Occipital lobe (tissue), 2 donors: Measurements from ENCODE around the gene U2AF2. TPM values are rescaled to one million over a fixed set of nuclear protein-coding genes. Genes with fewer than 3 reads are reported as not detected.

Experiments used
- DNase-seq: peaks from one replicate; lab custom pipeline; 2025; lab: John Stamatoyannopoulos, UW
- total RNA-seq: library from RNA; depleted of rRNA; stranded (reverse); fragments of >200 nt; gene quantifications from one replicate; pipeline ENCODE4 v1.2.3, GENCODE V29; 2014

Gene U2AF2
- total RNA-seq, 1 donor from 2014 or later: 65.8 TPM

GRCh38 chr19:55656988-55657747, 2.3 kb downstream of the U2AF2 start:
- no peak for DNase-seq

- no peak for DNase-seq
Observed at GRCh38 chr19:55658846-55659459, 4.1 kb downstream of the U2AF2 start.

- no peak for DNase-seq
Observed at GRCh38 chr19:55659822-55660221, 5.0 kb downstream of the U2AF2 start.

- DNase-seq: no peak
Observed at GRCh38 chr19:55660404-55660803, 5.6 kb downstream of the U2AF2 start.

GRCh38 chr19:55660991-55661390, 6.2 kb downstream of the U2AF2 start:
- DNase-seq: no peak

GRCh38 chr19:55661826-55662225, 7.0 kb downstream of the U2AF2 start:
- no peak for DNase-seq

- no peak for DNase-seq
Observed at GRCh38 chr19:55663846-55664536, 9.2 kb downstream of the U2AF2 start.

GRCh38 chr19:55666343-55667005, 11.6 kb downstream of the U2AF2 start:
- no peak for DNase-seq

GRCh38 chr19:55667006-55667381, 12.2 kb downstream of the U2AF2 start:
- DNase-seq: no peak

- no peak for DNase-seq
Observed at GRCh38 chr19:55667511-55667910, 12.7 kb downstream of the U2AF2 start.

- no peak for DNase-seq
Observed at GRCh38 chr19:55667958-55668357, 13.1 kb downstream of the U2AF2 start.

GRCh38 chr19:55668603-55669348, 13.9 kb downstream of the U2AF2 start:
- DNase-seq: no peak

- DNase-seq: no peak
Observed at GRCh38 chr19:55669418-55670279, 14.8 kb downstream of the U2AF2 start.

- no peak for DNase-seq
Observed at GRCh38 chr19:55670280-55671053, 15.6 kb downstream of the U2AF2 start.

GRCh38 chr19:55671054-55671378, 16.2 kb downstream of the U2AF2 start:
- DNase-seq: no peak

- no peak for DNase-seq
Observed at GRCh38 chr19:55672418-55672817, 17.6 kb downstream of the U2AF2 start.

GRCh38 chr19:55673465-55673864, 18.6 kb downstream of the U2AF2 start:
- no peak for DNase-seq

GRCh38 chr19:55673889-55674288, 19.1 kb downstream of the U2AF2 start:
- DNase-seq: no peak

- DNase-seq: no peak
Observed at GRCh38 chr19:55674459-55674840, 19.6 kb downstream of the U2AF2 start.
